ENCODE results near the gene SAXO1. TPM values are rescaled to one million over a fixed set of nuclear protein-coding genes. Genes with fewer than 3 reads are reported as not detected.

The SAXO1 gene
- total and polyA plus RNA-seq, 4 donors: under 0.01 to 0.05 (median 0.01) TPM; not detected in 1

DNA sequence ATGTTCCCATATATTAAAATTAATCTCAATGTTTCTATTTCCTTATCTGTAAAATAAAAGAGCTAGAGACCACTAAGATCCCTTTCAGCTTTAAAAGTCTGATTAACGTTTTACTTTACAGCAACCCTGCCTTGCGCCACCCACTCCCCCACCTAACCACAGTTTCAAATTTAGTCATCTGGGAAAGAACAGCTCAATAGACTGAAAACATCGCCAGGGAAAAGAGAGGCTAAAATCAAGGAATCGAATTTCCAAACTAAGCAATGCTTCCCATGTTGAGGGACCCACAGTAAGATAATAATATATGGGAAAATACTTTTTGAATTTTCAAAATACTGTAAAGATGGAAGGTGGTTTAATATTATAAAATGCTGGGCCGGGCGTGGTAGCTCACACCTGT lies 6.6 kb downstream of the SAXO1 start:
- no peak overlapping the region for H3K9ac ChIP-seq (ENCODE audit: low read depth in 1 of 2, low read length in 2 of 2)
- 90% methylated on average over 6 of the region's 6 CpGs for WGBS

More for the DNA sequence above, 6.6 kb downstream of the SAXO1 start:
- Histone ChIP-seq H3K27me3 (ENCODE audit: control insufficient read depth in 4 of 4, insufficient read depth in 4 of 4, low read length in 3 of 4) (peaks cover 0 to 3% (median 0%) of the 10 kb centered on the region in 4 donors), H3K27ac (ENCODE audit: low read depth in 1 of 2, low read length in 2 of 2) (no peak overlapping the region), H3K36me3 (ENCODE audit: control insufficient read depth in 4 of 4, insufficient read depth in 3 of 4, low read depth in 1 of 4, low read length in 3 of 4) (no peaks in the 10 kb centered on the region), H3K9me3 (ENCODE audit: control insufficient read depth in 4 of 4, low read length in 3 of 4) (no peaks in the 10 kb centered on the region), H3K4me1 (ENCODE audit: control insufficient read depth in 4 of 4, insufficient read depth in 4 of 4, low read length in 3 of 4) (no peaks in the 10 kb centered on the region), H3K4me3 (ENCODE audit: low read depth in 1 of 3, low read length in 3 of 3) (no peak overlapping the region)
- no peak for TF ChIP-seq HNF4G (IDR thresholded peaks at IDR 0.05)
- no peak for TF ChIP-seq ZBTB33 (IDR thresholded peaks at IDR 0.05)
- TF ChIP-seq CTCF (IDR thresholded peaks at IDR 0.05; ENCODE audit: low read depth, low read length, missing input control): no peak
- no peak for TF ChIP-seq GABPA (IDR thresholded peaks at IDR 0.05 in 1 of 2, conservative IDR thresholded peaks at IDR 0.05 in 1 of 2)
- TF ChIP-seq EGR1 (IDR thresholded peaks at IDR 0.05; ENCODE audit: low read depth in 2 of 2): no peak
- no peak for TF ChIP-seq YY1 (IDR thresholded peaks at IDR 0.05)
- TF ChIP-seq HNF4A (conservative IDR thresholded peaks at IDR 0.05): no peak
- TF ChIP-seq FOXA1 (IDR thresholded peaks at IDR 0.05): no peak
- no peak for TF ChIP-seq RXRA (IDR thresholded peaks at IDR 0.05)
- TF ChIP-seq, protein P1, sequence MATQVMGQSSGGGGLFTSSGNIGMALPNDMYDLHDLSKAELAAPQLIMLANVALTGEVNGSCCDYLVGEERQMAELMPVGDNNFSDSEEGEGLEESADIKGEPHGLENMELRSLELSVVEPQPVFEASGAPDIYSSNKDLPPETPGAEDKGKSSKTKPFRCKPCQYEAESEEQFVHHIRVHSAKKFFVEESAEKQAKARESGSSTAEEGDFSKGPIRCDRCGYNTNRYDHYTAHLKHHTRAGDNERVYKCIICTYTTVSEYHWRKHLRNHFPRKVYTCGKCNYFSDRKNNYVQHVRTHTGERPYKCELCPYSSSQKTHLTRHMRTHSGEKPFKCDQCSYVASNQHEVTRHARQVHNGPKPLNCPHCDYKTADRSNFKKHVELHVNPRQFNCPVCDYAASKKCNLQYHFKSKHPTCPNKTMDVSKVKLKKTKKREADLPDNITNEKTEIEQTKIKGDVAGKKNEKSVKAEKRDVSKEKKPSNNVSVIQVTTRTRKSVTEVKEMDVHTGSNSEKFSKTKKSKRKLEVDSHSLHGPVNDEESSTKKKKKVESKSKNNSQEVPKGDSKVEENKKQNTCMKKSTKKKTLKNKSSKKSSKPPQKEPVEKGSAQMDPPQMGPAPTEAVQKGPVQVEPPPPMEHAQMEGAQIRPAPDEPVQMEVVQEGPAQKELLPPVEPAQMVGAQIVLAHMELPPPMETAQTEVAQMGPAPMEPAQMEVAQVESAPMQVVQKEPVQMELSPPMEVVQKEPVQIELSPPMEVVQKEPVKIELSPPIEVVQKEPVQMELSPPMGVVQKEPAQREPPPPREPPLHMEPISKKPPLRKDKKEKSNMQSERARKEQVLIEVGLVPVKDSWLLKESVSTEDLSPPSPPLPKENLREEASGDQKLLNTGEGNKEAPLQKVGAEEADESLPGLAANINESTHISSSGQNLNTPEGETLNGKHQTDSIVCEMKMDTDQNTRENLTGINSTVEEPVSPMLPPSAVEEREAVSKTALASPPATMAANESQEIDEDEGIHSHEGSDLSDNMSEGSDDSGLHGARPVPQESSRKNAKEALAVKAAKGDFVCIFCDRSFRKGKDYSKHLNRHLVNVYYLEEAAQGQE (IDR thresholded peaks at IDR 0.05): no peak
- no peak for TF ChIP-seq NR2F2 (IDR thresholded peaks at IDR 0.05)
- TF ChIP-seq RAD21 (IDR thresholded peaks at IDR 0.05): no peak
- TF ChIP-seq, protein P2, sequence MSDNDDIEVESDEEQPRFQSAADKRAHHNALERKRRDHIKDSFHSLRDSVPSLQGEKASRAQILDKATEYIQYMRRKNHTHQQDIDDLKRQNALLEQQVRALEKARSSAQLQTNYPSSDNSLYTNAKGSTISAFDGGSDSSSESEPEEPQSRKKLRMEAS (IDR thresholded peaks at IDR 0.05): no peak
- TF ChIP-seq, protein P3, sequence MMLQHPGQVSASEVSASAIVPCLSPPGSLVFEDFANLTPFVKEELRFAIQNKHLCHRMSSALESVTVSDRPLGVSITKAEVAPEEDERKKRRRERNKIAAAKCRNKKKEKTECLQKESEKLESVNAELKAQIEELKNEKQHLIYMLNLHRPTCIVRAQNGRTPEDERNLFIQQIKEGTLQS (IDR thresholded peaks at IDR 0.05): no peak
- no peak for TF ChIP-seq SP1 (IDR thresholded peaks at IDR 0.05)
- TF ChIP-seq FOXA2 (IDR thresholded peaks at IDR 0.05): no peak
- no peak for TF ChIP-seq TAF1 (conservative IDR thresholded peaks at IDR 0.05)
- DNase-seq (ENCODE audit: low spot score): no peak
